Suprapubic skin (tissue), 4 donors: ENCODE results near the gene PPEF2. TPM values are rescaled to one million over a fixed set of nuclear protein-coding genes. Genes with fewer than 3 reads are reported as not detected.
A peak's percentile ranks its signal among the peaks of the same experiment; 100 is the strongest.

ENCODE experiments used
- DNase-seq, 2 donors: peaks; one replicate each; pipeline ENCODE4 v3.0.0-alpha.2; 2019; ENCODE audit warnings: low spot score in 2 of 2
- H3K27ac ChIP-seq: fragments of 200-600 bp; sonication (generic); one replicate; pipeline ENCODE4 v1.5.1; 2019
- H3K27me3 ChIP-seq: fragments of 200-600 bp; sonication (generic); one replicate; pipeline ENCODE4 v1.5.1; 2019
- H3K36me3 ChIP-seq: fragments of 200-600 bp; sonication (generic); one replicate; pipeline ENCODE4 v1.5.1; 2019
- H3K4me1 ChIP-seq: fragments of 200-600 bp; sonication (generic); one replicate; pipeline ENCODE4 v1.5.1; 2019
- H3K4me3 ChIP-seq: fragments of 200-600 bp; sonication (generic); one replicate; pipeline ENCODE4 v1.5.1; 2019; ENCODE audit warnings: mild to moderate bottlenecking
- H3K9me3 ChIP-seq: fragments of 200-600 bp; sonication (generic); one replicate; pipeline ENCODE4 v1.5.1; 2019
- EP300 ChIP-seq: sonication (generic); formaldehyde crosslinking; IDR thresholded peaks from one replicate; pipeline ENCODE4 v1.6.1; 2017; ENCODE audit warnings: antibody characterized with exemption
- POLR2A ChIP-seq, 2 donors: fragments of 450-650 bp; IDR thresholded peaks; one replicate each; pipeline ENCODE4 v1.6.1; 2017; ENCODE audit warnings: antibody characterized with exemption in 2 of 2, mild to moderate bottlenecking in 2 of 2, moderate library complexity in 2 of 2
- POLR2AphosphoS5 ChIP-seq, 3 donors: sonication (generic); formaldehyde crosslinking; IDR thresholded peaks; one replicate each; pipeline ENCODE4 v1.6.1; 2017; ENCODE audit warnings: antibody characterized with exemption in 3 of 3
- WGBS: methylation state at CpG from one replicate; pipeline ENCODE4 v1.1.5; 2018; 5-methylcytosine and 5-hydroxymethylcytosine counted together
- total RNA-seq, 4 donors: library from RNA; depleted of rRNA; stranded (reverse); fragments of >200 nt; gene quantifications; one replicate each; pipeline ENCODE4 v1.1.0, GENCODE V29; 2016
- TF ChIP-seq, protein P1 (sequence below), 2 donors: fragments of 200-600 bp in 1 of 2; fragments of 450-650 bp in 1 of 2; sonication (generic) in 1 of 2; IDR thresholded peaks; one replicate each; pipeline ENCODE4 v1.5.1; 2016 to 2019; ENCODE audit warnings: antibody characterized with exemption in 2 of 2, mild to moderate bottlenecking in 1 of 2, moderate library complexity in 1 of 2

Gene PPEF2
- total RNA-seq, 4 donors from 2014 or later = not detected

DNA sequence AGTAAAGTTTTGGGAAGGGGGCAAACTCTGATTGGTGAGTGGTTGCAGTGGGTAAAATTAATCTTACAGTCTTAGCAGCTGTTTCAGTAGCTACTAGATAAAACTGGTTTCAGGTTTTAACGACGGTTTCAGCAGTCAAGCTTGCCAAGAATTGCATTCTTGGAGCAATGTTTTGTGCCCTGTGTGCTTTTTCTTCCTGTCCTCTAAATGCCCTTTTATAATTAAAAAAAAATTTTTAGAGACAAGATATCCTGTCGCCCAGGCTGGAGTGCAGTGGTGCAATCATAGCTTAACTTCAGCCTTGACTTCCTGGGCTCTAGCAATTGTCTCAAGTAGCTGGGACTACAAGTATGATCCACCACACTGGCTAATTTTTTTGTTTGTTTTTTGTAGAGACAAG lies 6.3 kb upstream of the PPEF2 start:
- H3K4me1 ChIP-seq = no peaks in the 10 kb centered on the region
- H3K9me3 ChIP-seq = no peaks in the 10 kb centered on the region
- 18% methylated on average over 3 of the region's 3 CpGs for WGBS
- no peaks in the 10 kb centered on the region for H3K36me3 ChIP-seq
- DNase-seq = no peak
- H3K27me3 ChIP-seq = no peaks in the 10 kb centered on the region
- TF ChIP-seq POLR2A (IDR thresholded peaks at IDR 0.05) = no peak
- TF ChIP-seq, protein P1, sequence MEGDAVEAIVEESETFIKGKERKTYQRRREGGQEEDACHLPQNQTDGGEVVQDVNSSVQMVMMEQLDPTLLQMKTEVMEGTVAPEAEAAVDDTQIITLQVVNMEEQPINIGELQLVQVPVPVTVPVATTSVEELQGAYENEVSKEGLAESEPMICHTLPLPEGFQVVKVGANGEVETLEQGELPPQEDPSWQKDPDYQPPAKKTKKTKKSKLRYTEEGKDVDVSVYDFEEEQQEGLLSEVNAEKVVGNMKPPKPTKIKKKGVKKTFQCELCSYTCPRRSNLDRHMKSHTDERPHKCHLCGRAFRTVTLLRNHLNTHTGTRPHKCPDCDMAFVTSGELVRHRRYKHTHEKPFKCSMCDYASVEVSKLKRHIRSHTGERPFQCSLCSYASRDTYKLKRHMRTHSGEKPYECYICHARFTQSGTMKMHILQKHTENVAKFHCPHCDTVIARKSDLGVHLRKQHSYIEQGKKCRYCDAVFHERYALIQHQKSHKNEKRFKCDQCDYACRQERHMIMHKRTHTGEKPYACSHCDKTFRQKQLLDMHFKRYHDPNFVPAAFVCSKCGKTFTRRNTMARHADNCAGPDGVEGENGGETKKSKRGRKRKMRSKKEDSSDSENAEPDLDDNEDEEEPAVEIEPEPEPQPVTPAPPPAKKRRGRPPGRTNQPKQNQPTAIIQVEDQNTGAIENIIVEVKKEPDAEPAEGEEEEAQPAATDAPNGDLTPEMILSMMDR (IDR thresholded peaks at IDR 0.05) = no peak
- no peak for TF ChIP-seq POLR2AphosphoS5 (IDR thresholded peaks at IDR 0.05)
- TF ChIP-seq EP300 = no peak
- H3K4me3 ChIP-seq = no peak overlapping the region
- H3K27ac ChIP-seq = no peak overlapping the region

DNA sequence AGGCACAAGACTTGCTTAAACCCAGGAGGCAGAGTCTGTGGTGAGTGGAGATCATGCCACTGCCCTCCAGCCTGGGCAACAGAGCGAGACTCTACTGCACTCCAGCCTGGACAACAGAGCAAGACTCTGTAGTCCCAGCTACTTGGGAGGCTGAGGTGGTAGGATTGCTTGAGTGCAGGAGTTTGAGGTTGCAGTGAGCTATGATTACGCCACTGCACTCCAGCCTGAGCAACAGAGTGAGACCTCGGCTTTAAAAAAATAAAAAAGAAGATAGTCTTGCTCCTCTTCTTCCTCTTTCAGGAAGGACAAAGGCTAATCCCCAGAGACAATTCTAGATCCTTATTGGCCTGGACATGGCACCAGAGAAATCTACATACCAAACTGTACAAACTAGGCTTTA lies 5.7 kb upstream of the PPEF2 start:
- Histone ChIP-seq H3K4me1 (no peaks in the 10 kb centered on the region), H3K4me3 (no peak overlapping the region), H3K27me3 (no peaks in the 10 kb centered on the region), H3K36me3 (no peaks in the 10 kb centered on the region), H3K9me3 (no peaks in the 10 kb centered on the region), H3K27ac (no peak overlapping the region)
- no peak for TF ChIP-seq EP300
- TF ChIP-seq, protein P1 (IDR thresholded peaks at IDR 0.05) = no peak
- no peak for TF ChIP-seq POLR2A (IDR thresholded peaks at IDR 0.05)
- TF ChIP-seq POLR2AphosphoS5 (IDR thresholded peaks at IDR 0.05) = no peak
- WGBS = 79% methylated on average over 3 of the region's 3 CpGs
- DNase-seq = no peak

DNA sequence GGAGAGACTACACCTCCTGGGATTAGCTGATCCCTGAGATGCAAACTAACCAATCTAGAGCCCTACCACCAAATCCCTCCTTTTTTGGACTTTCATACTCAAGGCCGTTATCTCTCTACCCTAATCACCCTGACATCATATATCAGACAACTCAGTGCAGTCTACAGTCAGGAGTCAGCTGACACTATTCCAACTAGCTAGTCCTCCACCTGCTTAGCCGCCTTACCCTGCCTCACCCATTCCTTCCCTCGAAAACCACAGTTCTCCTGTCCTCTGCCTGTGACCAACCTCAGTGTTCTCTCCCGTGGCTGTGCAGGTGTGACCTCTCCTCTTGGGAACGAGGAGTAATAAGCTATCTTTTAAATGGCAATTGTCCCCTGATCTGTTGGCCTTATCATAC lies 1.8 kb upstream of the PPEF2 start:
- no peak for TF ChIP-seq POLR2AphosphoS5 (IDR thresholded peaks at IDR 0.05)
- no peak for TF ChIP-seq EP300
- no peak for TF ChIP-seq POLR2A (IDR thresholded peaks at IDR 0.05)
- TF ChIP-seq, protein P1 (IDR thresholded peaks at IDR 0.05) = no peak
- no peak for DNase-seq
- Histone ChIP-seq H3K9me3 (no peaks in the 10 kb centered on the region), H3K4me3 (no peak overlapping the region), H3K27ac (no peak overlapping the region), H3K36me3 (no peaks in the 10 kb centered on the region), H3K27me3 (no peaks in the 10 kb centered on the region), H3K4me1 (no peaks in the 10 kb centered on the region)
- WGBS = 88% methylated on average over 5 of the region's 5 CpGs

GRCh38 chr4:75898536-75898935 lies 3.7 kb downstream of the PPEF2 start:
- Histone ChIP-seq H3K27ac (no peak overlapping the region), H3K36me3 (no peaks in the 10 kb centered on the region), H3K27me3 (no peaks in the 10 kb centered on the region), H3K4me1 (no peaks in the 10 kb centered on the region), H3K4me3 (no peak overlapping the region), H3K9me3 (no peaks in the 10 kb centered on the region)
- TF ChIP-seq EP300 (no peak), POLR2AphosphoS5 (IDR thresholded peaks at IDR 0.05) (no peak), POLR2A (IDR thresholded peaks at IDR 0.05) (no peak)
- TF ChIP-seq, protein P1 (IDR thresholded peaks at IDR 0.05) = no peak
- DNase-seq = no peak

GRCh38 chr4:75895744-75896314 lies 6.4 kb downstream of the PPEF2 start:
- TF ChIP-seq POLR2A (IDR thresholded peaks at IDR 0.05) = no peak
- no peak for TF ChIP-seq EP300
- no peak for TF ChIP-seq POLR2AphosphoS5 (IDR thresholded peaks at IDR 0.05)
- TF ChIP-seq, protein P1 (IDR thresholded peaks at IDR 0.05) = peak; percentile 24 to 26
- no peak overlapping the region for H3K27ac ChIP-seq

More at GRCh38 chr4:75895744-75896314, 6.4 kb downstream of the PPEF2 start:
- H3K4me3 ChIP-seq = no peak overlapping the region
- no peaks in the 10 kb centered on the region for H3K9me3 ChIP-seq
- H3K4me1 ChIP-seq = no peaks in the 10 kb centered on the region
- no peak for DNase-seq
- H3K27me3 ChIP-seq = peaks cover 4% of the 10 kb centered on the region
- WGBS = 56% methylated on average over 4 of the region's 4 CpGs
- H3K36me3 ChIP-seq = no peaks in the 10 kb centered on the region
